OCI-LY7 (cell line): Measurements from ENCODE around the gene PPEF2.

Experiments used
- EZH2phosphoT487 ChIP-seq: fragments of 200-600 bp; sonication (generic); IDR thresholded peaks from 2 replicates; pipeline ENCODE4 v1.6.1; 2018; ENCODE audit warnings: low read depth, borderline replicate concordance, mild to moderate bottlenecking, mixed run types, antibody characterized with exemption, low read length, moderate library complexity, mixed read lengths
- TF ChIP-seq, protein P1 (sequence below): fragments of 200-600 bp; sonication (generic); conservative IDR thresholded peaks from 2 replicates; pipeline ENCODE4 v1.5.1; 2014; ENCODE audit warnings: mild to moderate bottlenecking, antibody characterized with exemption, low read length, moderate library complexity, mixed read lengths

DNA sequence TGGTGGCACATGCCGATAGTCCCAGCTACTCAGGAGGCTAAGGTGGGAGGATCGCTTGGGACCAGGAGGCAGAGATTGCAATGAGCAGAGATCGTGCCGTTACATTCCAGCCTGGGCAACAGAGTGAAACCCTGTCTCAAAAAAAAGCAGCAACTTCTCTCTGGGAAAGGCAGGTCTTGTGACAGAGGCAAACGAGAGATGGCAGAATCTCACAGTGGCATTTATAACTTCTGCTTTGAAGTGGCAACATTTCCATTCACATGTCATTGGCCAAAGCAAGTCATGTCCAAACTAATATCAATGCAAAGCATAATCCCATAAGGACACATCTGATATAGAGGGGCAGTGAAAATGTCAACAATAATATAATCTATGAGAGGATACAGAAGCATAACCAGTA, 79.8 kb downstream of the PPEF2 start:
- TF ChIP-seq, protein P1, sequence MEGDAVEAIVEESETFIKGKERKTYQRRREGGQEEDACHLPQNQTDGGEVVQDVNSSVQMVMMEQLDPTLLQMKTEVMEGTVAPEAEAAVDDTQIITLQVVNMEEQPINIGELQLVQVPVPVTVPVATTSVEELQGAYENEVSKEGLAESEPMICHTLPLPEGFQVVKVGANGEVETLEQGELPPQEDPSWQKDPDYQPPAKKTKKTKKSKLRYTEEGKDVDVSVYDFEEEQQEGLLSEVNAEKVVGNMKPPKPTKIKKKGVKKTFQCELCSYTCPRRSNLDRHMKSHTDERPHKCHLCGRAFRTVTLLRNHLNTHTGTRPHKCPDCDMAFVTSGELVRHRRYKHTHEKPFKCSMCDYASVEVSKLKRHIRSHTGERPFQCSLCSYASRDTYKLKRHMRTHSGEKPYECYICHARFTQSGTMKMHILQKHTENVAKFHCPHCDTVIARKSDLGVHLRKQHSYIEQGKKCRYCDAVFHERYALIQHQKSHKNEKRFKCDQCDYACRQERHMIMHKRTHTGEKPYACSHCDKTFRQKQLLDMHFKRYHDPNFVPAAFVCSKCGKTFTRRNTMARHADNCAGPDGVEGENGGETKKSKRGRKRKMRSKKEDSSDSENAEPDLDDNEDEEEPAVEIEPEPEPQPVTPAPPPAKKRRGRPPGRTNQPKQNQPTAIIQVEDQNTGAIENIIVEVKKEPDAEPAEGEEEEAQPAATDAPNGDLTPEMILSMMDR: no peak
- TF ChIP-seq EZH2phosphoT487: no peak
